Upper lobe of right lung (tissue), 1 donor: ENCODE data around the gene SKI. TPM values are rescaled to one million over a fixed set of nuclear protein-coding genes. Genes with fewer than 3 reads are reported as not detected.

Experiments used
- ATAC-seq: fragments of 200-7000 bp; cut with Tn5 transposase; one replicate; pipeline ENCODE4 v1.9.1; 2020; ENCODE audit warnings: mild to moderate bottlenecking, moderate library complexity
- DNase-seq: peaks from one replicate; pipeline ENCODE4 v3.0.0-alpha.2; 2020
- H3K27ac ChIP-seq: fragments of 200-600 bp; one replicate; pipeline ENCODE4 v1.8.0; 2022
- H3K27me3 ChIP-seq: fragments of 200-600 bp; one replicate; pipeline ENCODE4 v1.8.0; 2022; ENCODE audit warnings: mild to moderate bottlenecking
- H3K36me3 ChIP-seq: fragments of 200-600 bp; one replicate; pipeline ENCODE4 v1.8.0; 2022
- H3K4me1 ChIP-seq: fragments of 200-600 bp; one replicate; pipeline ENCODE4 v1.8.0; 2022
- H3K4me3 ChIP-seq: fragments of 200-600 bp; one replicate; pipeline ENCODE4 v1.8.0; 2022; ENCODE audit warnings: mild to moderate bottlenecking
- H3K9me3 ChIP-seq: fragments of 200-600 bp; one replicate; pipeline ENCODE4 v1.8.0; 2022
- intact Hi-C: fragments of 100-400 bp; cut with DNase I; formaldehyde crosslinking; loops from one replicate; pipeline ENCODE4 v1.11.0; 2022
- total RNA-seq: library from RNA; stranded (reverse); fragmentation: NEBNext Ultra II Directional; extraction: Animal tissue kit (Norgen Biotek cat#: 25700); gene quantifications from one replicate; pipeline ENCODE4 v1.2.1, GENCODE V29; 2021
- TF ChIP-seq, protein P1 (sequence below): fragments of 200-600 bp; IDR thresholded peaks from one replicate; pipeline ENCODE4 v1.8.0; 2022; ENCODE audit warnings: antibody characterized with exemption
- donor health status: DM: no; HTN: yes; CAD: no; lungs with severe emphysema.

Gene SKI
- total RNA-seq, 1 donor from 2014 or later = 89.6 TPM

DNA sequence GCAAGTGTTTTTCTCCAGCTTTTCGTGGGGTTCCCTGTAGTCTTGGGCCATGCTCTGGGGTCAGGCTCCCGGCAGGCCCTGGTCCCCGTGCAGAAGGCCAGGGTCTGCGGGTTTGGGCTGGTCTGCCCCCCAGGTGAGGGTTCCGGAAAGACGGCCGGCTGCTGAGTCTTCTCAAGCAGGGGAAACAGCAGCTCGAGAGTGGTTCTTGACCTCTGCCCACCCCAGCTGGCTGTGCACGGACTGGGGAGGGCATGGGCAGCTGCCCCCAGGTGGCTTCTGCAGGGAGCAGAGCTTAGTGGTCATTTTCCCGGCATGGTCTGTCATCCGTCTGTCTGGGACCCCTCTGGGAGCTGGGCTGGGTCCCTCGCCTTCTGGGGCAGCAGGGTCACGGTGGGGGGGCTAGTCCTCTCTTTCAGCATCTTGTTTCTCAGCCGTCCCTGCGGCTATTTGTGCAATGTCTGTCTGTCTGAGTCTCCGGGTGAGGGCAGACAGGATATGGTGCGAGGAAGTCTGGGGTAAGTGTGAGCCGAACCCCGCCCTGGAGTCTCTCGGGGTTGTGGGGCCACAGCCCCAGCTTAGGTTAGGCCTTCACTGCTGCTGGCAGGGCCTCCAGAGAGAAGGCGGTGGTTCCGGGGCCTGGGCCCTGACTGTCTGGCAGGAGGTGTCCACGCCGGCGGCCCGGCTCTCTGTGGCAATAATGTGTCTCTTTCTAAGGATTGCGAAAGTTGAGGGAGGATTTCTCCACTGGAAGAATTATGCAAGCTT, 6.1 kb downstream of the SKI start:
- TF ChIP-seq, protein P1, sequence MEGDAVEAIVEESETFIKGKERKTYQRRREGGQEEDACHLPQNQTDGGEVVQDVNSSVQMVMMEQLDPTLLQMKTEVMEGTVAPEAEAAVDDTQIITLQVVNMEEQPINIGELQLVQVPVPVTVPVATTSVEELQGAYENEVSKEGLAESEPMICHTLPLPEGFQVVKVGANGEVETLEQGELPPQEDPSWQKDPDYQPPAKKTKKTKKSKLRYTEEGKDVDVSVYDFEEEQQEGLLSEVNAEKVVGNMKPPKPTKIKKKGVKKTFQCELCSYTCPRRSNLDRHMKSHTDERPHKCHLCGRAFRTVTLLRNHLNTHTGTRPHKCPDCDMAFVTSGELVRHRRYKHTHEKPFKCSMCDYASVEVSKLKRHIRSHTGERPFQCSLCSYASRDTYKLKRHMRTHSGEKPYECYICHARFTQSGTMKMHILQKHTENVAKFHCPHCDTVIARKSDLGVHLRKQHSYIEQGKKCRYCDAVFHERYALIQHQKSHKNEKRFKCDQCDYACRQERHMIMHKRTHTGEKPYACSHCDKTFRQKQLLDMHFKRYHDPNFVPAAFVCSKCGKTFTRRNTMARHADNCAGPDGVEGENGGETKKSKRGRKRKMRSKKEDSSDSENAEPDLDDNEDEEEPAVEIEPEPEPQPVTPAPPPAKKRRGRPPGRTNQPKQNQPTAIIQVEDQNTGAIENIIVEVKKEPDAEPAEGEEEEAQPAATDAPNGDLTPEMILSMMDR = no peak
- Histone ChIP-seq H3K27ac (peak overlapping the region; percentile 87), H3K4me3 (peak overlapping the region; percentile 80), H3K9me3 (no peaks in the 10 kb centered on the region), H3K36me3 (no peaks in the 10 kb centered on the region), H3K27me3 (no peaks in the 10 kb centered on the region), H3K4me1 (peaks cover 74% of the 10 kb centered on the region)
- intact Hi-C loops = no loop called here
- DNase-seq = peak; percentile 97
- peak; percentile 83 for ATAC-seq

DNA sequence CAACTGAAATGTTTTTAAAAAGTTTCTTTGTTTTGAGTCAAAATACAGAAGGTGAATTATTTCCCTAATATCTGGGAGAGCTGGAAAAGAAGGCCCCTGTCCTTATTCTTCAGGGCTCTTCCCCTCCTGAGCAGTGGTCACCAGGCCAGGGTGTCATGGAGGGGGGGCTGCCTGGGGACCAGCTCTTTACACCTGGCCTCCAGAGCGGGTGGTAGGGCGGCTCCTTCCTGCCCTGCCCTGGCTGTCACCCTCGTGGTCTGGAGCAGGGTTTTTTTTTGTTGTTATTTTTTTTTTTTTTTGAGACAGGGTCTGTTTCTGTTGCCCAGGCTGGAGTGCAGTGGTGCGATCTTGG, 6.6 kb downstream of the SKI start:
- Histone ChIP-seq H3K9me3 (no peaks in the 10 kb centered on the region), H3K27me3 (no peaks in the 10 kb centered on the region), H3K4me3 (peak overlapping the region; percentile 80), H3K27ac (peak overlapping the region; percentile 87), H3K36me3 (no peaks in the 10 kb centered on the region), H3K4me1 (peaks cover 79% of the 10 kb centered on the region)
- DNase-seq = peak; percentile 78
- TF ChIP-seq, protein P1 = no peak
- intact Hi-C loops = no loop called here
- no peak for ATAC-seq

DNA sequence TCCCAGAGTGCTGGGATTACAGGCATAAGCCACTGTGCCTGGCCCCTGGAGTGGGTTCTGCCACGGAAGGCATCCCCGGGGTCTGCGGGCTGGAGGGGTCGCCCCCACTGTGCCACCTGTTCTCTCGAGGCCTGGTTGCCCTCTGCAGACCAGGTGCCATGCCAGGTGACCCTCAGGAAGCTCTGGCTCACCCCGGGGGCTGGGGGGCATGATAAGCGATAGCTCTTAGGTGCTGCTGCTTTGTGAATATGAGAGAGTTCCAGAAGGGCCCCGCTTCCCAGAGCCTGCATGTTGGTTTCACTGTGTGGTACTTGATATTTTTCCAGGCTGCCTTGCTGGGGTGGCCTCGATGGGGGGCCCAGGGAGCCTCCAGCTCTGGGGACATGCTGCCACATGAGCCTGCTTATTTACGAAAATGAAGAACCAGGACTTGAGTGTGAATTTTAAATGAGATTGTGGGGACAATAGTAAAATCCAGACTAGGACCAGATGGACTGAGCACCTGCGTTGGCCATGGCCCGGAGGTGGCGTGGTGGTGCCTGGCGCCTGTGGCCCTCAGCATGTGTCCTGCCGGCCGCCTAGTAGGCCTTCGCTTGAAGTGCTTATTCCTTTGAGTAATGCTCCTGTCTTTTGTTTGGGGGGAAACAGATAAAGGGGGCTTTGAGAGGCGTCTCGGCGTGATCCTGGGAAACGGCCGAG, 7.3 kb downstream of the SKI start:
- intact Hi-C loops = no loop called here
- no peaks in the 10 kb centered on the region for H3K36me3 ChIP-seq
- ATAC-seq = no peak
- TF ChIP-seq, protein P1 = no peak
- peak overlapping the region; percentile 80 for H3K4me3 ChIP-seq
- DNase-seq = peak; percentile 67
- H3K4me1 ChIP-seq = peaks cover 83% of the 10 kb centered on the region
- peak overlapping the region; percentile 87 for H3K27ac ChIP-seq
- H3K9me3 ChIP-seq = no peaks in the 10 kb centered on the region
- H3K27me3 ChIP-seq = no peaks in the 10 kb centered on the region

DNA sequence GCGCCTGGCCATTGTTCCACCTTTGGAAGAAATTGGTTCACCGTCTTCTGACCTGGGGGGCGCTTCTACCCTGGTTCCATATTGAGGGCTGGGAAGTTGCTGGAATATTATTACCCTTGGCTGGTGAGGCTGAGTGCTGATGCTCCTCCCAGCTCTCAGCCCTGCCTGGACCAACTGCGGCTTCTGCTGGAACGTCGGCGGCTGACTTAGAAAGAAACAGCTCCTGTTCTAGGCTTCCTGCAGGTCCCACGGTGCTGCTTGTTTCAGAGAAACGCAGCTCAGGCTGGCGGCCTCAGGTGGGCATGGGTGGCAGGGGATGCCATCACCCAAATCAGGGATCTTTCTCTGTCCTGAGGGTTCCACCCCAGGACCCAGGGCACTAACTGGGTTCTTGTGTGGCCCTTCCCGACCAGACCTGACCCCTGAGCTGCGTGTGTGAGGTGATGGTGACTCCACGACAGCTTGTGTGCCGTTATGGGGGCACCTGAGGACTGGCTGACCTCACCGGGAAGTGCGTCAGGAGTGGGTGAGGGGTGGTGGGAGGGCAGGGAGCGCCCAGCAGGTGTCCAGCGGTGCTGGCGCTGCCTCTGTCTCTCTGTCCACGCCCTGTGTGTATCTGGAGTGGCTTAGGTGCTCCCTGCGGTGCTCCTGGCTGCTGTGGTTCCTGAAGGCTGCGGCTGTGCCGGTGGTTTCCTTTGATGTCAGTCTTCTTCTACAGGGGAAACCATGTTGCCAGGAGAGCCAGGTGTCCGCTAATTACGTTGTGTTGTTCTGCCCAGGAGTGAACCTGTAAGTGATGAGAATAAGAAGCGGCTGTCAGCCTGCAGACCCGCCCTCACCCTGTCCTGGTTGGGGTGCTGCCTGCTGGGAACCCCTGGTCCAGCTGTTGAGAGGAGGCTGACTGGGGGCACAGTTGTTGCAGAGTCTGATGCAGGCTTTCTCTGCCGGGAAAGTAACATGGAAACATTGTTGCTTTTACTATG, 8.9 kb downstream of the SKI start:
- H3K36me3 ChIP-seq = no peaks in the 10 kb centered on the region
- no peaks in the 10 kb centered on the region for H3K27me3 ChIP-seq
- peak overlapping the region; percentile 52 for H3K27ac ChIP-seq
- intact Hi-C loops = no loop called here
- no peak for DNase-seq
- peaks cover 96% of the 10 kb centered on the region for H3K4me1 ChIP-seq
- ATAC-seq = no peak
- no peaks in the 10 kb centered on the region for H3K9me3 ChIP-seq
- H3K4me3 ChIP-seq = no peak overlapping the region
- TF ChIP-seq, protein P1 = no peak

GRCh38 chr1:2237773-2238172, 9.7 kb downstream of the SKI start:
- Histone ChIP-seq H3K9me3 (no peaks in the 10 kb centered on the region), H3K4me3 (no peak overlapping the region), H3K27ac (peak overlapping the region; percentile 52), H3K36me3 (no peaks in the 10 kb centered on the region), H3K27me3 (no peaks in the 10 kb centered on the region), H3K4me1 (peaks cover 97% of the 10 kb centered on the region)
- ATAC-seq (peak; percentile 3), DNase-seq (no peak)
- intact Hi-C loops = no loop called here
- TF ChIP-seq, protein P1 = peak; percentile 20
